HEK293 (cell line): ENCODE data around the gene GNB1.
A peak's percentile ranks its signal among the peaks of the same experiment; 100 is the strongest.

Experiments used
- CTCF ChIA-PET: fragments of 350-600 bp; formaldehyde crosslinking; extraction: SDS; loops from one replicate; lab custom pipeline; 2021; ENCODE audit warnings: antibody characterized with exemption; lab: Yijun Ruan, JAX
- POLR2A ChIA-PET: fragments of 300-600 bp; formaldehyde crosslinking; extraction: SDS; loops from one replicate; lab custom pipeline; 2020; ENCODE audit warnings: antibody characterized with exemption, inconsistent platforms; lab: Yijun Ruan, JAX
- H3K27ac ChIP-seq: fragments of 200-500 bp; sonication (Bioruptor generic); 2 replicates; pipeline ENCODE4 v1.5.1; 2014; ENCODE audit warnings: low read depth, low read length, control low read depth, inconsistent platforms; ENCODE audit errors: extremely low read depth
- H3K36me3 ChIP-seq, 2 experiments: fragments of 200-500 bp in 1 of 2; sonication (Bioruptor generic) in 1 of 2; 1 replicate in 1 of 2; 2 replicates in 1 of 2; pipeline ENCODE4 v1.5.1; 2014 to 2017; ENCODE audit warnings: inconsistent platforms in 2 of 2, low read length in 2 of 2; ENCODE audit not compliant: control insufficient read depth in 2 of 2, insufficient read depth in 1 of 2
- H3K4me1 ChIP-seq: fragments of 200-500 bp; sonication (Bioruptor generic); 2 replicates; pipeline ENCODE4 v1.5.1; 2014; ENCODE audit warnings: mild to moderate bottlenecking, low read length, inconsistent platforms; ENCODE audit not compliant: control insufficient read depth, insufficient read depth
- H3K4me3 ChIP-seq: 2 replicates; pipeline ENCODE4 v1.5.1; 2011; ENCODE audit warnings: low read depth, mild to moderate bottlenecking, control low read depth, low read length, moderate library complexity
- H3K9me3 ChIP-seq: fragments of 200-500 bp; sonication (Bioruptor generic); 2 replicates; pipeline ENCODE4 v1.5.1; 2014; ENCODE audit warnings: low read depth, low read length, inconsistent platforms; ENCODE audit not compliant: control insufficient read depth, insufficient read depth
- GLI2 ChIP-seq: fragments of 450-650 bp; formaldehyde crosslinking; IDR thresholded peaks from 2 replicates; pipeline ENCODE4; 2017; ENCODE audit warnings: missing biosample characterization, missing genetic modification characterization, low read depth, borderline replicate concordance
- HIC1 ChIP-seq: fragments of 450-650 bp; formaldehyde crosslinking; IDR thresholded peaks from 2 replicates; pipeline ENCODE4 v1.5.1; 2016; ENCODE audit warnings: missing biosample characterization, missing genetic modification characterization
- MZF1 ChIP-seq: fragments of 450-650 bp; formaldehyde crosslinking; IDR thresholded peaks from 2 replicates; pipeline ENCODE4 v1.5.1; 2017; ENCODE audit warnings: missing biosample characterization, missing genetic modification characterization, borderline replicate concordance
- SP2 ChIP-seq: fragments of 450-650 bp; formaldehyde crosslinking; IDR thresholded peaks from 2 replicates; pipeline ENCODE4 v1.5.1; 2016; ENCODE audit warnings: missing biosample characterization, missing genetic modification characterization
- YY2 ChIP-seq: fragments of 450-650 bp; formaldehyde crosslinking; IDR thresholded peaks from 2 replicates; pipeline ENCODE4 v1.5.1; 2016; ENCODE audit warnings: missing biosample characterization, missing genetic modification characterization
- ZBTB21 ChIP-seq: fragments of 450-650 bp; formaldehyde crosslinking; IDR thresholded peaks from 2 replicates; pipeline ENCODE4 v1.5.1; 2017; ENCODE audit warnings: missing biosample characterization, missing genetic modification characterization
- ZNF114 ChIP-seq: fragments of 450-650 bp; formaldehyde crosslinking; IDR thresholded peaks from 2 replicates; pipeline ENCODE4 v1.5.0; 2017; ENCODE audit warnings: missing biosample characterization, missing genetic modification characterization
- ZNF140 ChIP-seq: fragments of 450-650 bp; formaldehyde crosslinking; IDR thresholded peaks from 2 replicates; pipeline ENCODE4 v1.5.1; 2016; ENCODE audit warnings: missing biosample characterization, missing genetic modification characterization
- ZNF335 ChIP-seq: fragments of 450-650 bp; formaldehyde crosslinking; conservative IDR thresholded peaks from 2 replicates; pipeline ENCODE4 v1.5.1; 2016; ENCODE audit warnings: missing biosample characterization, missing genetic modification characterization
- ZNF510 ChIP-seq: fragments of 450-650 bp; formaldehyde crosslinking; IDR thresholded peaks from 2 replicates; pipeline ENCODE4 v1.5.1; 2018; ENCODE audit warnings: mild to moderate bottlenecking, missing genetic modification characterization, missing biosample characterization; ENCODE audit not compliant: insufficient replicate concordance
- ZNF530 ChIP-seq: fragments of 450-650 bp; formaldehyde crosslinking; IDR thresholded peaks from 2 replicates; pipeline ENCODE4 v1.5.1; 2016; ENCODE audit warnings: low read depth, missing biosample characterization, missing genetic modification characterization
- ZNF544 ChIP-seq: fragments of 450-650 bp; formaldehyde crosslinking; IDR thresholded peaks from 2 replicates; pipeline ENCODE4 v1.5.0; 2017; ENCODE audit warnings: missing biosample characterization, missing genetic modification characterization
- ZNF549 ChIP-seq: fragments of 450-650 bp; IDR thresholded peaks from 2 replicates; pipeline ENCODE4 v1.5.1; 2018; ENCODE audit warnings: missing biosample characterization, missing genetic modification characterization, mild to moderate bottlenecking, inconsistent platforms, moderate library complexity
- ZNF558 ChIP-seq: fragments of 450-650 bp; formaldehyde crosslinking; IDR thresholded peaks from 2 replicates; pipeline ENCODE4 v1.5.1; 2016; ENCODE audit warnings: missing biosample characterization, missing genetic modification characterization
- ZNF629 ChIP-seq: fragments of 450-650 bp; formaldehyde crosslinking; IDR thresholded peaks from 2 replicates; pipeline ENCODE4 v1.5.1; 2017; ENCODE audit warnings: missing biosample characterization, missing genetic modification characterization
- ZNF791 ChIP-seq: fragments of 450-650 bp; formaldehyde crosslinking; IDR thresholded peaks from 2 replicates; pipeline ENCODE4 v1.5.1; 2016; ENCODE audit warnings: missing biosample characterization, missing genetic modification characterization
- ZSCAN16 ChIP-seq: fragments of 450-650 bp; formaldehyde crosslinking; IDR thresholded peaks from 2 replicates; pipeline ENCODE4 v1.5.1; 2016; ENCODE audit warnings: missing biosample characterization, missing genetic modification characterization
- TF ChIP-seq, protein P1 (sequence below): fragments of 450-650 bp; formaldehyde crosslinking; IDR thresholded peaks from 2 replicates; pipeline ENCODE4 v1.5.1; 2016; ENCODE audit warnings: missing biosample characterization, missing genetic modification characterization
- TF ChIP-seq, protein P2 (sequence below): fragments of 450-650 bp; formaldehyde crosslinking; IDR thresholded peaks from 2 replicates; pipeline ENCODE4 v1.5.1; 2016; ENCODE audit warnings: missing biosample characterization, missing genetic modification characterization
- TF ChIP-seq, protein P3 (sequence below): fragments of 450-650 bp; formaldehyde crosslinking; IDR thresholded peaks from 2 replicates; pipeline ENCODE4 v1.5.1; 2016; ENCODE audit warnings: missing biosample characterization, missing genetic modification characterization
- TF ChIP-seq, protein P4 (sequence below): fragments of 450-650 bp; formaldehyde crosslinking; IDR thresholded peaks from 2 replicates; pipeline ENCODE4 v1.5.1; 2017; ENCODE audit warnings: missing biosample characterization, missing genetic modification characterization

The GNB1 gene

DNA sequence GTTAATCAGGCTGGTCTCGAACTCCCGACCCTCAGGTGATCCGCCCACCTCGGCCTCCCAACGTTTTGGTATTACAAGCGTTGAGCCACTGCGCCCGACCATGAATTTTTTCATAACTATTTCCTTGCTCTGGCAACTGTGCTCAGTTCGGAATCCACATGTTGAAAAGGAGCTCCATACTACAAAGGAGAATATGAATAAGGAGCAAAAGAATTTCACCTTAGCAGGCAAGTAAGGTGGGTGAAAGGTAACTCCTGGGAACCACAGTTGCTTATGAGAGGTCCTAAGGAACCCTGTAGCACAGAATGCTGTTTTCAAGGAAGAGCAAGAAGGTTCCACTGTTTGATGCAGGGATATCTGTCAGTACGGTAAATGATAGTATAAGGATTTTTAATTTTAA lies 82.7 kb downstream of the GNB1 start:
- TF ChIP-seq ZNF335 (tag by site-specific recombination) (no peak), ZNF549 (tag by site-specific recombination) (no peak), MZF1 (no peak), ZNF510 (tag by site-specific recombination) (no peak), ZNF558 (tag by site-specific recombination) (no peak), GLI2 (tag by site-specific recombination) (no peak), ZNF140 (tag by site-specific recombination) (no peak)
- TF ChIP-seq, protein P1, sequence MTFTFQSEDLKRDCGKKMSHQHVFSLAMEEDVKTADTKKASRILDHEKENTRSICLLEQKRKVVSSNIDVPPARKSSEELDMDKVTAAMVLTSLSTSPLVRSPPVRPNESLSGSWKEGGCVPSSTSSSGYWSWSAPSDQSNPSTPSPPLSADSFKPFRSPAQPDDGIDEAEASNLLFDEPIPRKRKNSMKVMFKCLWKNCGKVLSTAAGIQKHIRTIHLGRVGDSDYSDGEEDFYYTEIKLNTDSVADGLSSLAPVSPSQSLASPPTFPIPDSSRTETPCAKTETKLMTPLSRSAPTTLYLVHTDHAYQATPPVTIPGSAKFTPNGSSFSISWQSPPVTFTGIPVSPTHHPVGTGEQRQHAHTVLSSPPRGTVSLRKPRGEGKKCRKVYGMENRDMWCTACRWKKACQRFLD: no peak
- TF ChIP-seq, protein P2, sequence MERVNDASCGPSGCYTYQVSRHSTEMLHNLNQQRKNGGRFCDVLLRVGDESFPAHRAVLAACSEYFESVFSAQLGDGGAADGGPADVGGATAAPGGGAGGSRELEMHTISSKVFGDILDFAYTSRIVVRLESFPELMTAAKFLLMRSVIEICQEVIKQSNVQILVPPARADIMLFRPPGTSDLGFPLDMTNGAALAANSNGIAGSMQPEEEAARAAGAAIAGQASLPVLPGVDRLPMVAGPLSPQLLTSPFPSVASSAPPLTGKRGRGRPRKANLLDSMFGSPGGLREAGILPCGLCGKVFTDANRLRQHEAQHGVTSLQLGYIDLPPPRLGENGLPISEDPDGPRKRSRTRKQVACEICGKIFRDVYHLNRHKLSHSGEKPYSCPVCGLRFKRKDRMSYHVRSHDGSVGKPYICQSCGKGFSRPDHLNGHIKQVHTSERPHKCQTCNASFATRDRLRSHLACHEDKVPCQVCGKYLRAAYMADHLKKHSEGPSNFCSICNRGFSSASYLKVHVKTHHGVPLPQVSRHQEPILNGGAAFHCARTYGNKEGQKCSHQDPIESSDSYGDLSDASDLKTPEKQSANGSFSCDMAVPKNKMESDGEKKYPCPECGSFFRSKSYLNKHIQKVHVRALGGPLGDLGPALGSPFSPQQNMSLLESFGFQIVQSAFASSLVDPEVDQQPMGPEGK: no peak
- TF ChIP-seq, all 188 proteins: peak for 0
- ChIA-PET POLR2A (no interaction called here), CTCF (interaction anchor here (0.6 kb wide), 1 partner anchor 102 kb away, joined by 4 read pairs; no protein-coding TSS in a partner anchor)
- Histone ChIP-seq H3K9me3 (no peaks in the 10 kb centered on the region), H3K4me3 (no peak overlapping the region), H3K27ac (no peak overlapping the region), H3K36me3 (peaks cover 46 to 84% of the 10 kb centered on the region in 2 experiments), H3K4me1 (no peaks in the 10 kb centered on the region)

DNA sequence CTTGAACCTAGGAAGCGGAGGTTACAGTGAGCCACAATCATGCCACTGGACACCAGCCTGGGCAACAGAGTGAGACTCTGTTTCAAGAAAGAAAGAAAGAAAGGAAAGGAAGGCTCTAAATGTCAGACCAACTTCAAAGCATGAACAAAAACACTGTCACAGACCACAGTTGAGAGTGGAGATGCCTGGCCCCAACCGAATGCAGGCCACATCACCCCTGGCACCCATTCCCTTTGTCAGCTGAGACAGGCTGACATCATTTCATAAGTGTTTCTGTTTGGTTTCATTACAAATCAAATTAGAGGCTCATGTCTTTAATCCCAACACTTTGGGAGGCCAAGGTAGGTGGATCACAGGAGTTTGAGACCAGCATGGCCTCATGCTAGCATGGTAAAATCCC lies 84.0 kb downstream of the GNB1 start:
- Histone ChIP-seq H3K4me3 (no peak overlapping the region), H3K36me3 (peaks cover 47 to 84% of the 10 kb centered on the region in 2 experiments), H3K4me1 (no peaks in the 10 kb centered on the region), H3K27ac (no peak overlapping the region), H3K9me3 (no peaks in the 10 kb centered on the region)
- 0 out of 2 replicates have a peak, but pooled peaks have one; percentile 20 for TF ChIP-seq ZNF629 (tag by site-specific recombination)
- TF ChIP-seq ZNF530 (tag by site-specific recombination): no peak
- CTCF ChIA-PET: no interaction called here
- POLR2A ChIA-PET: no interaction called here

DNA sequence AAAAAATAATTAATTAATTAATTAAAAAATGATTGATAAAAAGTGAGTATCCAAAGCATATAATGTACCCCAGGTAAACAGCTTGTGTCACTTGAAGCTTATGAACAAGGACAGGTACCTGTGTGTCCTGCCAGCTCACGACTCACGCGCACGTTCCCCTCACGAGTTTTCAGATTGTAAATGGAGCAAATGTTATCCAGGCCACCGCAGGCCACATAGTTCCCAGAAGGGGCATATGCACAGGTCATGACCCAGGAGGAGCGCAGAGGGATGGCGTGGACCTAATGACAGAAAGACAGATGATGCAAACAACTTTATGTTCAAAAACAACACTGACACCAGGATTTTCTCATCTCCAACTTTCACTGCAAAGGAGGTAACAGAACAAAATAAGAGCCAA lies 86.6 kb downstream of the GNB1 start:
- CTCF ChIA-PET: no interaction called here
- no peak for TF ChIP-seq ZNF140 (tag by site-specific recombination)
- no peak for TF ChIP-seq ZBTB21 (tag by site-specific recombination)
- TF ChIP-seq SP2 (tag by site-specific recombination): no peak
- TF ChIP-seq, protein P3, sequence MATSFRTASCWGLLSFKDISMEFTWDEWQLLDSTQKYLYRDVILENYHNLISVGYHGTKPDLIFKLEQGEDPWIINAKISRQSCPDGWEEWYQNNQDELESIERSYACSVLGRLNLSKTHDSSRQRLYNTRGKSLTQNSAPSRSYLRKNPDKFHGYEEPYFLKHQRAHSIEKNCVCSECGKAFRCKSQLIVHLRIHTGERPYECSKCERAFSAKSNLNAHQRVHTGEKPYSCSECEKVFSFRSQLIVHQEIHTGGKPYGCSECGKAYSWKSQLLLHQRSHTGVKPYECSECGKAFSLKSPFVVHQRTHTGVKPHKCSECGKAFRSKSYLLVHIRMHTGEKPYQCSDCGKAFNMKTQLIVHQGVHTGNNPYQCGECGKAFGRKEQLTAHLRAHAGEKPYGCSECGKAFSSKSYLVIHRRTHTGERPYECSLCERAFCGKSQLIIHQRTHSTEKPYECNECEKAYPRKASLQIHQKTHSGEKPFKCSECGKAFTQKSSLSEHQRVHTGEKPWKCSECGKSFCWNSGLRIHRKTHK (tag by site-specific recombination): no peak
- TF ChIP-seq YY2 (tag by site-specific recombination): no peak
- TF ChIP-seq ZNF791: no peak
- no peak for TF ChIP-seq ZNF544 (tag by site-specific recombination)
- TF ChIP-seq ZNF114 (tag by site-specific recombination): no peak
- TF ChIP-seq ZSCAN16 (tag by site-specific recombination): no peak
- TF ChIP-seq, protein P4, sequence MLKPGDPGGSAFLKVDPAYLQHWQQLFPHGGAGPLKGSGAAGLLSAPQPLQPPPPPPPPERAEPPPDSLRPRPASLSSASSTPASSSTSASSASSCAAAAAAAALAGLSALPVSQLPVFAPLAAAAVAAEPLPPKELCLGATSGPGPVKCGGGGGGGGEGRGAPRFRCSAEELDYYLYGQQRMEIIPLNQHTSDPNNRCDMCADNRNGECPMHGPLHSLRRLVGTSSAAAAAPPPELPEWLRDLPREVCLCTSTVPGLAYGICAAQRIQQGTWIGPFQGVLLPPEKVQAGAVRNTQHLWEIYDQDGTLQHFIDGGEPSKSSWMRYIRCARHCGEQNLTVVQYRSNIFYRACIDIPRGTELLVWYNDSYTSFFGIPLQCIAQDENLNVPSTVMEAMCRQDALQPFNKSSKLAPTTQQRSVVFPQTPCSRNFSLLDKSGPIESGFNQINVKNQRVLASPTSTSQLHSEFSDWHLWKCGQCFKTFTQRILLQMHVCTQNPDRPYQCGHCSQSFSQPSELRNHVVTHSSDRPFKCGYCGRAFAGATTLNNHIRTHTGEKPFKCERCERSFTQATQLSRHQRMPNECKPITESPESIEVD (tag by site-specific recombination): no peak
- TF ChIP-seq ZNF558 (tag by site-specific recombination): no peak
- TF ChIP-seq HIC1 (tag by site-specific recombination): no peak
- TF ChIP-seq, all 188 proteins: peak for 0
- H3K27ac ChIP-seq: no peak overlapping the region
- H3K4me3 ChIP-seq: no peak overlapping the region
- POLR2A ChIA-PET: no interaction called here
- no peaks in the 10 kb centered on the region for H3K9me3 ChIP-seq
- peaks cover 30 to 88% of the 10 kb centered on the region in 2 experiments for H3K36me3 ChIP-seq
- no peaks in the 10 kb centered on the region for H3K4me1 ChIP-seq
